K562 (cell line): ENCODE results near the gene PTRH1. TPM values are rescaled to one million over a fixed set of nuclear protein-coding genes. Genes with fewer than 3 reads are reported as not detected.
A peak's percentile ranks its signal among the peaks of the same experiment; 100 is the strongest.

ENCODE experiments used
- ATF3 ChIP-seq, 2 experiments: fragments of 450-650 bp in 1 of 2; sonication (generic) in 1 of 2; formaldehyde crosslinking in 1 of 2; IDR thresholded peaks in 1 of 2; conservative IDR thresholded peaks in 1 of 2; 2 replicates each; pipeline versions ENCODE4 v1.6.1 to v1.8.1; 2016 to 2023; ENCODE audit warnings: mild to moderate bottlenecking in 2 of 2, moderate library complexity in 2 of 2, inconsistent platforms in 1 of 2, missing genetic modification reagents in 1 of 2
- COPS2 ChIP-seq: fragments of 450-650 bp; conservative IDR thresholded peaks from 2 replicates; pipeline ENCODE4 v1.6.1; 2016; ENCODE audit warnings: mild to moderate bottlenecking, moderate library complexity
- ESRRB ChIP-seq: fragments of 250-450 bp; sonication (Bioruptor Pico); IDR thresholded peaks from 2 replicates; pipeline ENCODE4 v1.5.0; 2020; ENCODE audit warnings: mild to moderate bottlenecking, moderate library complexity, borderline replicate concordance
- EZH2 ChIP-seq: IDR thresholded peaks from 2 replicates; pipeline ENCODE4 v1.6.1; 2012; ENCODE audit warnings: low read depth, mild to moderate bottlenecking, inconsistent platforms, low read length, borderline replicate concordance
- MAFK ChIP-seq: IDR thresholded peaks from 2 replicates; pipeline ENCODE4 v1.6.1; 2011; ENCODE audit warnings: low read length, improper control_type of control experiment
- NFATC3 ChIP-seq: fragments of 450-650 bp; IDR thresholded peaks from 2 replicates; pipeline ENCODE4 v1.6.1; 2017; ENCODE audit warnings: mild to moderate bottlenecking
- SIN3A ChIP-seq, 2 experiments: fragments of 150-350 bp in 1 of 2; IDR thresholded peaks; 2 replicates each; pipeline ENCODE4 v1.6.1; 2011 to 2016; ENCODE audit warnings: borderline replicate concordance in 2 of 2, low read depth in 2 of 2, low read length in 2 of 2, mild to moderate bottlenecking in 2 of 2, moderate library complexity in 2 of 2; ENCODE audit not compliant: control insufficient read depth in 1 of 2
- SIRT6 ChIP-seq: IDR thresholded peaks from one replicate; pipeline ENCODE4 v1.6.1; 2012; ENCODE audit warnings: low read depth, mild to moderate bottlenecking, control low read depth, inconsistent platforms, low read length, moderate library complexity
- SMAD3 ChIP-seq: fragments of 450-650 bp; formaldehyde crosslinking; conservative IDR thresholded peaks from 2 replicates; pipeline ENCODE4 v1.4.0; 2020; ENCODE audit warnings: mild to moderate bottlenecking
- TEAD2 ChIP-seq: fragments of 450-650 bp; IDR thresholded peaks from 2 replicates; pipeline ENCODE4 v1.6.1; 2016; ENCODE audit warnings: missing genetic modification characterization, control low read depth, missing compliant biosample characterization
- TSC22D4 ChIP-seq: fragments of 450-650 bp; IDR thresholded peaks from 2 replicates; pipeline ENCODE4 v1.6.1; 2016; ENCODE audit warnings: missing genetic modification characterization, missing biosample characterization, control low read depth
- U2AF2 ChIP-seq: fragments of 200-400 bp; formaldehyde crosslinking; optimal IDR thresholded peaks from 2 replicates; pipeline ENCODE3; 2017; ENCODE audit warnings: low read depth, mild to moderate bottlenecking, low read length
- VEZF1 ChIP-seq: fragments of 200-800 bp; sonication (Bioruptor generic); IDR thresholded peaks from 2 replicates; pipeline ENCODE4 v1.6.1; 2017; ENCODE audit warnings: missing genetic modification characterization, missing compliant biosample characterization
- ZHX1 ChIP-seq: fragments of 150-350 bp; conservative IDR thresholded peaks from 2 replicates; pipeline ENCODE4 v1.6.1; 2014; ENCODE audit warnings: low read length
- ZKSCAN1 ChIP-seq: fragments of 150-350 bp; IDR thresholded peaks from 2 replicates; pipeline ENCODE4 v1.6.1; 2016; ENCODE audit warnings: low read depth, low read length
- ZNF224 ChIP-seq: sonication (generic); formaldehyde crosslinking; IDR thresholded peaks from 2 replicates; pipeline ENCODE4 v1.8.0; 2022; ENCODE audit warnings: mild to moderate bottlenecking, missing genetic modification reagents
- ZNF311 ChIP-seq: fragments of 250-450 bp; sonication (Bioruptor Pico); IDR thresholded peaks from 2 replicates; pipeline ENCODE4 v1.4.0; 2020; ENCODE audit warnings: mild to moderate bottlenecking, moderate library complexity
- ZNF551 ChIP-seq: fragments of 250-450 bp; sonication (Bioruptor Pico); IDR thresholded peaks from 2 replicates; pipeline ENCODE4 v1.5.0; 2021; ENCODE audit warnings: mild to moderate bottlenecking, moderate library complexity
- ZNF589 ChIP-seq: fragments of 200-800 bp; sonication (Bioruptor generic); IDR thresholded peaks from 2 replicates; pipeline ENCODE4 v1.6.1; 2016; ENCODE audit warnings: low read depth, missing genetic modification characterization, missing compliant biosample characterization
- ZNF740 ChIP-seq, 3 experiments: fragments of 200-800 bp in 1 of 3; sonication (Bioruptor generic) in 1 of 3; sonication (generic) in 1 of 3; formaldehyde crosslinking in 1 of 3; IDR thresholded peaks; 2 replicates each; pipeline versions ENCODE4 v1.6.1 to v1.8.0; 2016 to 2022; ENCODE audit warnings: mild to moderate bottlenecking in 2 of 3, missing compliant biosample characterization in 2 of 3, missing genetic modification characterization in 2 of 3, missing genetic modification reagents in 1 of 3
- polyA plus RNA-seq, 8 experiments: library from polyadenylated mRNA; depleted of rRNA in 4 of 8; stranded (reverse) in 5 of 8; unstranded in 3 of 8; fragments of >200 nt; fragmentation: Nextera tagmentation in 2 of 8; fragmentation: Illumina TruSeq in 1 of 8; extraction: Ambion mirVana in 2 of 8; extraction: Trizol in 1 of 8; gene quantifications; 2 replicates each; pipeline versions ENCODE4 v1.2.1 to v1.2.3, GENCODE V29; 2011 to 2014; ENCODE audit warnings: inconsistent platforms in 1 of 8, missing spikeins in 1 of 8
- total RNA-seq, 7 experiments: library from RNA; depleted of rRNA in 6 of 7; stranded (reverse); fragments of >200 nt in 6 of 7; fragmentation: Illumina TruSeq in 2 of 7; extraction: Trizol in 2 of 7; gene quantifications; 2 replicates each; pipeline versions ENCODE4 v1.2.1 to v1.2.3, GENCODE V29; 2011 to 2021; ENCODE audit warnings: low replicate concordance in 1 of 7

PTRH1 gene
- total and polyA plus RNA-seq, 9 of the 15 experiments (the other 6 are each of a cell fraction or from before 2014, with no cell fraction given) = 0.63 to 43.1 (median 5.7) TPM

GRCh38 chr9:127734747-127735529 lies 19.5 kb upstream of the PTRH1 start, which contains the start of gene TOR2A (continued):
- peak; percentile 80 for TF ChIP-seq VEZF1 (CRISPR knock-in tag)
- TF ChIP-seq SMAD3 = no peak; the same call in 1 of the 2 replicates
- no peak for TF ChIP-seq NFATC3
- no peak for TF ChIP-seq MAFK
- no peak for TF ChIP-seq ATF3 (IDR thresholded peaks at IDR 0.05)
- no peak; the same call in 1 of the 2 replicates for TF ChIP-seq ATF3 (CRISPR knock-in tag; conservative IDR thresholded peaks at IDR 0.05)
- TF ChIP-seq EZH2 = no peak
- TF ChIP-seq ZHX1 = peak; percentile 85; the same call in 1 of the 2 replicates
- TF ChIP-seq ZKSCAN1 = no peak
- no peak for TF ChIP-seq ZNF551
- no peak for TF ChIP-seq SIRT6
- TF ChIP-seq SIN3A (IDR thresholded peaks at IDR 0.05; ENCODE audit: borderline replicate concordance in 2 of 2, control insufficient read depth in 1 of 2, low read depth in 2 of 2, low read length in 2 of 2) = peak; percentile 45 to 79; a peak in 1 of 4 replicates
- TF ChIP-seq ZNF311 (CRISPR knock-in tag) = no peak
- no peak for TF ChIP-seq ZNF589
- no peak; the same call in 1 of the 2 replicates for TF ChIP-seq ZNF224 (CRISPR knock-in tag)
- TF ChIP-seq TEAD2 (tag) = no peak
- no peak for TF ChIP-seq ZNF740 (CRISPR knock-in tag; IDR thresholded peaks at IDR 0.05)
- TF ChIP-seq ZNF740 (tag; IDR thresholded peaks at IDR 0.05) = no peak
- no peak for TF ChIP-seq ESRRB (CRISPR knock-in tag)
- TF ChIP-seq U2AF2 = no peak
- TF ChIP-seq TSC22D4 = no peak
- no peak for TF ChIP-seq COPS2
